HUES64 (cell line): ENCODE measurements around the gene RAB32.
A peak's percentile ranks its signal among the peaks of the same experiment; 100 is the strongest.

Source experiments
- H3K27ac ChIP-seq: 2 replicates; pipeline ENCODE4 v1.7.0; 2013; ENCODE audit warnings: low read depth, low read length, inconsistent platforms
- H3K27me3 ChIP-seq: 2 replicates; pipeline ENCODE4 v1.6.1; 2013; ENCODE audit warnings: mild to moderate bottlenecking, low read length; ENCODE audit not compliant: insufficient read depth
- H3K36me3 ChIP-seq: 2 replicates; pipeline ENCODE4 v1.6.1; 2013; ENCODE audit warnings: mild to moderate bottlenecking, low read length; ENCODE audit not compliant: insufficient read depth
- H3K4me1 ChIP-seq: 2 replicates; pipeline ENCODE4 v1.6.1; 2013; ENCODE audit warnings: mild to moderate bottlenecking, low read length, moderate library complexity; ENCODE audit not compliant: insufficient read depth
- H3K4me3 ChIP-seq: 2 replicates; pipeline ENCODE4 v1.5.1; 2013; ENCODE audit warnings: mild to moderate bottlenecking, low read length, moderate library complexity
- H3K9ac ChIP-seq: 2 replicates; pipeline ENCODE4 v1.6.1; 2013; ENCODE audit warnings: mild to moderate bottlenecking, low read depth, low read length
- H3K9me3 ChIP-seq: 2 replicates; pipeline ENCODE4 v1.6.1; 2013; ENCODE audit warnings: low read depth, low read length; ENCODE audit not compliant: insufficient read depth
- WGBS: fragments of 150-250, 120-280 bp; methylation state at CpG from one replicate; pipeline ENCODE4 v1.1.7; 2013; ENCODE audit warnings: missing lambda C conversion rate; 5-methylcytosine and 5-hydroxymethylcytosine counted together

RAB32 gene

GRCh38 chr6:146582857-146583256 is 39.2 kb downstream of the RAB32 start:
- H3K27me3 ChIP-seq, result no peaks in the 10 kb centered on the region
- H3K4me3 ChIP-seq, result no peak overlapping the region
- 92% methylated on average over 4 of the region's 5 CpGs for WGBS
- H3K9ac ChIP-seq, result no peak overlapping the region
- H3K9me3 ChIP-seq, result no peaks in the 10 kb centered on the region
- H3K27ac ChIP-seq, result no peak overlapping the region
- H3K36me3 ChIP-seq, result no peaks in the 10 kb centered on the region
- H3K4me1 ChIP-seq, result no peaks in the 10 kb centered on the region

- no peaks in the 10 kb centered on the region for H3K36me3 ChIP-seq
- 94% methylated on average over 1 of the region's 1 CpG for WGBS
- no peak overlapping the region for H3K27ac ChIP-seq
- H3K4me1 ChIP-seq, result no peaks in the 10 kb centered on the region
- no peak overlapping the region for H3K9ac ChIP-seq
- H3K27me3 ChIP-seq, result no peaks in the 10 kb centered on the region
- H3K9me3 ChIP-seq, result no peaks in the 10 kb centered on the region
- no peak overlapping the region for H3K4me3 ChIP-seq
These were observed 40.3 kb downstream of the RAB32 start for GRCh38 chr6:146583966-146584365.

GRCh38 chr6:146587459-146587858 is 43.8 kb downstream of the RAB32 start:
- Histone ChIP-seq H3K9ac (no peak overlapping the region), H3K4me1 (no peaks in the 10 kb centered on the region), H3K36me3 (no peaks in the 10 kb centered on the region), H3K27me3 (no peaks in the 10 kb centered on the region), H3K9me3 (no peaks in the 10 kb centered on the region), H3K27ac (no peak overlapping the region), H3K4me3 (no peak overlapping the region)
- no CpG with 5 or more reads among the region's 1 CpG for WGBS

- Histone ChIP-seq H3K9ac (no peak overlapping the region), H3K4me3 (no peak overlapping the region), H3K27me3 (no peaks in the 10 kb centered on the region), H3K36me3 (no peaks in the 10 kb centered on the region), H3K4me1 (no peaks in the 10 kb centered on the region), H3K27ac (no peak overlapping the region), H3K9me3 (no peaks in the 10 kb centered on the region)
- 97% methylated on average over 1 of the region's 1 CpG for WGBS
These were observed 46.9 kb downstream of the RAB32 start for GRCh38 chr6:146590492-146590891.

- Histone ChIP-seq H3K27me3 (no peaks in the 10 kb centered on the region), H3K4me3 (no peak overlapping the region), H3K36me3 (no peaks in the 10 kb centered on the region), H3K4me1 (no peaks in the 10 kb centered on the region), H3K9me3 (no peaks in the 10 kb centered on the region), H3K27ac (no peak overlapping the region), H3K9ac (no peak overlapping the region)
These were observed 48.8 kb downstream of the RAB32 start for GRCh38 chr6:146592451-146592850.

GRCh38 chr6:146593986-146594385 is 50.4 kb downstream of the RAB32 start:
- Histone ChIP-seq H3K27ac (no peak overlapping the region), H3K4me3 (no peak overlapping the region), H3K9ac (no peak overlapping the region), H3K27me3 (0 out of 2 replicates have a peak, but pooled peaks cover under 1% of the 10 kb centered on the region), H3K9me3 (no peaks in the 10 kb centered on the region), H3K4me1 (no peaks in the 10 kb centered on the region), H3K36me3 (no peaks in the 10 kb centered on the region)
- WGBS, result 92% methylated on average over 2 of the region's 2 CpGs

- Histone ChIP-seq H3K36me3 (no peaks in the 10 kb centered on the region), H3K4me1 (no peaks in the 10 kb centered on the region), H3K4me3 (no peak overlapping the region), H3K27me3 (peaks cover 6% of the 10 kb centered on the region; the same call in 1 of the 2 replicates), H3K9me3 (no peaks in the 10 kb centered on the region), H3K9ac (no peak overlapping the region), H3K27ac (no peak overlapping the region)
- WGBS, result no CpG with 5 or more reads among the region's 1 CpG
These were observed 50.9 kb downstream of the RAB32 start for GRCh38 chr6:146594495-146594894.

GRCh38 chr6:146595972-146596731 is 52.5 kb downstream of the RAB32 start:
- no peak overlapping the region for H3K9ac ChIP-seq
- no peaks in the 10 kb centered on the region for H3K36me3 ChIP-seq
- peaks cover 6% of the 10 kb centered on the region; the same call in 1 of the 2 replicates for H3K27me3 ChIP-seq
- WGBS, result 93% methylated on average over 2 of the region's 2 CpGs
- no peak overlapping the region for H3K4me3 ChIP-seq
- H3K9me3 ChIP-seq, result no peaks in the 10 kb centered on the region
- H3K27ac ChIP-seq, result no peak overlapping the region
- H3K4me1 ChIP-seq, result no peaks in the 10 kb centered on the region

- Histone ChIP-seq H3K9ac (peak within 1 kb of the TSS; percentile 51; the same call in 1 of the 2 replicates), H3K36me3 (no peaks in the 10 kb centered on the region), H3K9me3 (no peaks in the 10 kb centered on the region), H3K27me3 (peaks cover 6% of the 10 kb centered on the region; the same call in 1 of the 2 replicates), H3K4me3 (peak within 1 kb of the TSS; percentile 67), H3K27ac (no peak within 1 kb of the TSS), H3K4me1 (no peaks in the 10 kb centered on the region)
- 5% methylated on average over 32 of the region's 32 CpGs for WGBS
These were observed 55.3 kb downstream of the RAB32 start, which contains the start of gene ADGB for GRCh38 chr6:146598772-146599405. TSS of gene ADGB (plus strand) at chr6:146598972. CDS start at chr6:146599041, 69 bp downstream.

GRCh38 chr6:146601352-146601751 is 57.7 kb downstream of the RAB32 start:
- Histone ChIP-seq H3K36me3 (no peaks in the 10 kb centered on the region), H3K4me3 (no peak overlapping the region), H3K4me1 (no peaks in the 10 kb centered on the region), H3K27ac (no peak overlapping the region), H3K27me3 (peaks cover 6% of the 10 kb centered on the region; the same call in 1 of the 2 replicates), H3K9me3 (no peaks in the 10 kb centered on the region), H3K9ac (no peak overlapping the region)
- WGBS, result 40% methylated on average over 2 of the region's 4 CpGs

- Histone ChIP-seq H3K4me3 (no peak overlapping the region), H3K27ac (no peak overlapping the region), H3K9me3 (no peaks in the 10 kb centered on the region), H3K4me1 (no peaks in the 10 kb centered on the region), H3K36me3 (no peaks in the 10 kb centered on the region), H3K27me3 (peaks cover 6% of the 10 kb centered on the region; the same call in 1 of the 2 replicates), H3K9ac (no peak overlapping the region)
- 84% methylated on average over 6 of the region's 6 CpGs for WGBS
These were observed 58.9 kb downstream of the RAB32 start for GRCh38 chr6:146602526-146602925.
